Lower leg skin (tissue), 4 donors: ENCODE data around the gene PEX14. TPM values are rescaled to one million over a fixed set of nuclear protein-coding genes. Genes with fewer than 3 reads are reported as not detected.

Experiments
- DNase-seq, 2 donors: peaks; one replicate each; pipeline ENCODE4 v3.0.0-alpha.2; 2019; ENCODE audit warnings: low spot score in 2 of 2
- H3K4me3 ChIP-seq: fragments of 200-600 bp; sonication (generic); 2 replicates; pipeline ENCODE4 v1.5.1; 2017; ENCODE audit warnings: mild to moderate bottlenecking, low read depth; ENCODE audit not compliant: poor library complexity, severe bottlenecking
- POLR2A ChIP-seq, 2 donors: fragments of 450-650 bp; IDR thresholded peaks; one replicate each; pipeline ENCODE4 v1.6.1; 2016 to 2017; ENCODE audit warnings: antibody characterized with exemption in 2 of 2, mild to moderate bottlenecking in 1 of 2, moderate library complexity in 1 of 2
- WGBS, 2 donors: methylation state at CpG; one replicate each; pipeline ENCODE4 v1.1.5; 2018; 5-methylcytosine and 5-hydroxymethylcytosine counted together
- intact Hi-C: fragments of 100-400 bp; cut with DNase I; formaldehyde crosslinking; loops from one replicate; pipeline ENCODE4 v1.15.0; 2023; ENCODE audit warnings: low total_unique reads
- total RNA-seq, 4 donors: library from RNA; depleted of rRNA; stranded (reverse); fragments of >200 nt; gene quantifications; one replicate each; pipeline ENCODE4 v1.1.0, GENCODE V29; 2016
- TF ChIP-seq, protein P1 (sequence below), 3 donors: fragments of 450-650 bp; IDR thresholded peaks; one replicate each; pipeline ENCODE4 v1.5.1; 2016; ENCODE audit warnings: antibody characterized with exemption in 3 of 3, mild to moderate bottlenecking in 3 of 3, moderate library complexity in 2 of 3

PEX14 gene
- total RNA-seq, 4 donors from 2014 or later: 14.1 to 22.8 (median 18.9) TPM

- DNase-seq: no peak
- intact Hi-C loops: no loop called here
- WGBS, 2 donors: 35 to 45% methylated on average over 13 of the region's 13 CpGs
- H3K4me3 ChIP-seq: no peak overlapping the region
- TF ChIP-seq POLR2A (IDR thresholded peaks at IDR 0.05): no peak
- TF ChIP-seq, protein P1, sequence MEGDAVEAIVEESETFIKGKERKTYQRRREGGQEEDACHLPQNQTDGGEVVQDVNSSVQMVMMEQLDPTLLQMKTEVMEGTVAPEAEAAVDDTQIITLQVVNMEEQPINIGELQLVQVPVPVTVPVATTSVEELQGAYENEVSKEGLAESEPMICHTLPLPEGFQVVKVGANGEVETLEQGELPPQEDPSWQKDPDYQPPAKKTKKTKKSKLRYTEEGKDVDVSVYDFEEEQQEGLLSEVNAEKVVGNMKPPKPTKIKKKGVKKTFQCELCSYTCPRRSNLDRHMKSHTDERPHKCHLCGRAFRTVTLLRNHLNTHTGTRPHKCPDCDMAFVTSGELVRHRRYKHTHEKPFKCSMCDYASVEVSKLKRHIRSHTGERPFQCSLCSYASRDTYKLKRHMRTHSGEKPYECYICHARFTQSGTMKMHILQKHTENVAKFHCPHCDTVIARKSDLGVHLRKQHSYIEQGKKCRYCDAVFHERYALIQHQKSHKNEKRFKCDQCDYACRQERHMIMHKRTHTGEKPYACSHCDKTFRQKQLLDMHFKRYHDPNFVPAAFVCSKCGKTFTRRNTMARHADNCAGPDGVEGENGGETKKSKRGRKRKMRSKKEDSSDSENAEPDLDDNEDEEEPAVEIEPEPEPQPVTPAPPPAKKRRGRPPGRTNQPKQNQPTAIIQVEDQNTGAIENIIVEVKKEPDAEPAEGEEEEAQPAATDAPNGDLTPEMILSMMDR (IDR thresholded peaks at IDR 0.05): no peak
These were observed 53.6 kb downstream of the PEX14 start for GRCh38 chr1:10528066-10529014.

DNA sequence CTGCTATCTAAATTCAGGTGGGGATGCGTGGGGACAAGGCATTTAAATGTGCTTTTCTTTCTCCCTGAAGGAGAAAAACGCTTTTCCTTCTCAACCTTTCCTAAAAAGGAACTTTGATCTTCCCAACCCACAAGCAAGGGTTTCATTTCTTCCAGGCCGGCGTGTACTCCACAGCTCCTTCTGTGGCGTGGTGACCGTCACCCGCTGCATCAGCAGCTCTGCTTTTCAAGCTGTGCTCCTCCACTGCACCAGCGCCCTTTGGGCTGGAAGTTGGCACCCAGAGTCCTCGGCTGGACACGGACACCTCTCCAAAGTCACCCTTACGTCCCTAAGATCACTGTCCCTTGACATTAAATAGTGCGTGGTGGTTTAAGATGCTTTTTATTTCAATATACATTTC lies 54.3 kb downstream of the PEX14 start:
- TF ChIP-seq, protein P1 (IDR thresholded peaks at IDR 0.05): no peak
- no peak for TF ChIP-seq POLR2A (IDR thresholded peaks at IDR 0.05)
- H3K4me3 ChIP-seq: no peak overlapping the region
- intact Hi-C loops: no loop called here
- 84 to 86% methylated on average over 12 of the region's 12 CpGs for WGBS, 2 donors
- DNase-seq: no peak

DNA sequence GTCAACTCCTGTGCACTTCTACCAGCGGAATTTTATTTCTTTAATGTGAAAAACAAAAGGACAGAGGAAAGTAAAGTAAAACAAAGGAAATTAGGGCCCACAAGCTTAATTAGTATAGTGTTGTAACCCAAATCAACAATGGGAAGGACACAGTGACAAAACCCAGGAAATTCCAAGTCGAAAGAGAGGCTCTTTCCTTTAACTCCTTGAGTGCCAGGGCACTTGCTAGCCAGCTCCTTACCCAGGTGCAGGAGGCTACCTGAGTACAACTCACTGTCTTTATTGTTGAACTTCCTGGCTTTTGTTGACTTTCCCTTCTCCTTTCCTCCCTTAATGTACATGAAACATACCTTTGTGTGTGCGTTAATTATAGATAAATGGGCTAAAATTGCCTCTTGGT lies 55.0 kb downstream of the PEX14 start:
- no peak for TF ChIP-seq POLR2A (IDR thresholded peaks at IDR 0.05)
- H3K4me3 ChIP-seq: no peak overlapping the region
- WGBS, 2 donors: 56 to 67% methylated on average over 3 of the region's 3 CpGs
- intact Hi-C loops: no loop called here
- no peak for DNase-seq

GRCh38 chr1:10530281-10530740 lies 55.6 kb downstream of the PEX14 start:
- DNase-seq: no peak
- WGBS, 2 donors: 71% methylated on average over 20 of the region's 20 CpGs
- TF ChIP-seq, protein P1 (IDR thresholded peaks at IDR 0.05): no peak
- TF ChIP-seq POLR2A (IDR thresholded peaks at IDR 0.05): no peak
- H3K4me3 ChIP-seq: no peak overlapping the region
- intact Hi-C loops: no loop called here

DNA sequence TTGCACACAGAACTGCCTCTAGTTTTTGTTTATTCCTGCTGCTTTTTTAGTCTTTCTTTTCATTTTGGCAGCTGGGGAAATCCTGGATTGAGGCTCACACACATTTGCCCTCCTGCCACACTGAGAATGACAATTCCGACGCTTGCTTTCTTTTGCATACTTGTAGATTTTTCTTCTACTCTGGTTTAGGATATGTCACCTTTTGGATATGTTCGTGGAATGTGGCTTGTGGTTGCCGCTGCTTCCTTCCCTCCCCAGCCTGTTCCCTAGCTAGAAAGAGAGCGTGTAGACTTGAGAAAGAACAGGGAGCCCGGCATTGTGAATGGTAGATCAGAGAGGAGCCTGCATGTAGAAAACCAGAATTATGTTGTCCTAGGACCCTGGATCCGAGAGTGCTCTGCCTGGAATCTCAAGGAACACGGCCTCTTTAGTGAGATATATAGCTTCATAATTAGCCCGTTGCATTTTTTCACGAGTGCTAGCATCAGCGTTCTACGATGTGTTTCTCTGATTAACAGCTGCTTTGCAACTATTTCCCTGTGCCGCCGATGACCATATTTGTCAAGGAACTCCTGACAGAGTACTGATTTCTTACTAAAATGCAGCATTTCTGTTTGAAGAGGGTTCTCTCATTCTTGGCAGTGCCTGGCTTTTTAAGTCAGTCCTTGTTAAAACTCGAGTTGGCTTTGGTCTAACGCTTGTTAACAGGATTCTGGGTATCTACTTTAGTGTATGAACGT lies 56.2 kb downstream of the PEX14 start:
- no peak overlapping the region for H3K4me3 ChIP-seq
- WGBS, 2 donors: 85 to 86% methylated on average over 17 of the region's 17 CpGs
- intact Hi-C loops: no loop called here
- no peak for DNase-seq
- no peak for TF ChIP-seq POLR2A (IDR thresholded peaks at IDR 0.05)
- TF ChIP-seq, protein P1 (IDR thresholded peaks at IDR 0.05): no peak

GRCh38 chr1:10532362-10532761 lies 57.6 kb downstream of the PEX14 start:
- intact Hi-C loops: no loop called here
- no peak for TF ChIP-seq POLR2A (IDR thresholded peaks at IDR 0.05)
- TF ChIP-seq, protein P1 (IDR thresholded peaks at IDR 0.05): no peak

More at GRCh38 chr1:10532362-10532761, 57.6 kb downstream of the PEX14 start:
- DNase-seq: no peak
- H3K4me3 ChIP-seq: no peak overlapping the region
- WGBS, 2 donors: 80 to 88% methylated on average over 8 of the region's 8 CpGs
